Gastrocnemius medialis (tissue), 4 donors: ENCODE data around the gene CPLANE2. TPM values are rescaled to one million over a fixed set of nuclear protein-coding genes. Genes with fewer than 3 reads are reported as not detected.
A peak's percentile ranks its signal among the peaks of the same experiment; 100 is the strongest.

Experiments
- ATAC-seq, 2 donors: fragments of 150-250 bp; one replicate each; pipeline ENCODE4 v1.9.1; 2016
- DNase-seq, 2 donors: peaks; one replicate each; pipeline ENCODE4 v3.0.0-alpha.2; 2019
- H3K27ac ChIP-seq, 4 donors: fragments of 200-600 bp; sonication (generic); 1 replicate in 1 of 4; 2 replicates in 3 of 4; pipeline ENCODE4 v1.5.1; 2016 to 2018; ENCODE audit warnings: mild to moderate bottlenecking in 2 of 4, moderate library complexity in 1 of 4
- H3K27me3 ChIP-seq, 3 donors: fragments of 200-600 bp; sonication (generic) in 2 of 3; 1 replicate in 1 of 3; 2 replicates in 2 of 3; pipeline versions ENCODE4 v1.5.1 to v1.6.0; 2016 to 2019; ENCODE audit warnings: mild to moderate bottlenecking in 1 of 3, moderate library complexity in 1 of 3
- H3K36me3 ChIP-seq, 2 donors: fragments of 200-600 bp; sonication (generic) in 1 of 2; one replicate each; pipeline ENCODE4 v1.5.1; 2017 to 2018
- H3K4me1 ChIP-seq, 2 donors: fragments of 200-600 bp; sonication (generic) in 1 of 2; one replicate each; pipeline ENCODE4 v1.5.1; 2016 to 2017; ENCODE audit warnings: mild to moderate bottlenecking in 2 of 2
- H3K4me3 ChIP-seq, 4 donors: fragments of 200-600 bp; sonication (generic) in 3 of 4; 1 replicate in 1 of 4; 2 replicates in 3 of 4; pipeline ENCODE4 v1.5.1; 2016 to 2019; ENCODE audit warnings: mild to moderate bottlenecking in 2 of 4
- H3K9me3 ChIP-seq, 3 donors: fragments of 200-600 bp; sonication (generic) in 2 of 3; 1 replicate in 1 of 3; 2 replicates in 2 of 3; pipeline ENCODE4 v1.5.1; 2016 to 2019
- POLR2A ChIP-seq, 2 donors: fragments of 450-650 bp; IDR thresholded peaks; one replicate each; pipeline ENCODE4 v1.6.1; 2017; ENCODE audit warnings: antibody characterized with exemption in 2 of 2, mild to moderate bottlenecking in 2 of 2, moderate library complexity in 2 of 2
- in situ Hi-C, 4 donors: fragments of 200-750 bp; cut with MboI; loops; one replicate each; pipeline versions ENCODE4 v1.15.0 to v1.8.0; 2017; ENCODE audit warnings: low sequenced_read_pairs in 4 of 4
- intact Hi-C: fragments of 100-400 bp; cut with DNase I; formaldehyde crosslinking; loops from one replicate; pipeline ENCODE4 v1.15.1; 2023; ENCODE audit warnings: low total_unique reads
- total RNA-seq, 4 donors: library from RNA; depleted of rRNA; stranded (reverse); fragments of >200 nt; gene quantifications; one replicate each; pipeline versions ENCODE4 v1.1.0 to v1.2.3, GENCODE V29; 2016
- TF ChIP-seq, protein P1 (sequence below), 5 experiments: fragments of 450-650 bp in 3 of 5; fragments of 200-600 bp in 2 of 5; sonication (generic) in 2 of 5; IDR thresholded peaks in 4 of 5; conservative IDR thresholded peaks in 1 of 5; 1 replicate in 4 of 5; 2 replicates in 1 of 5; pipeline ENCODE4 v1.5.1; 2016 to 2019; ENCODE audit warnings: antibody characterized with exemption in 5 of 5, mild to moderate bottlenecking in 3 of 5, moderate library complexity in 3 of 5

CPLANE2 gene
- total RNA-seq, 4 donors from 2014 or later: 0.46 to 6.3 (median 3.1) TPM

DNA sequence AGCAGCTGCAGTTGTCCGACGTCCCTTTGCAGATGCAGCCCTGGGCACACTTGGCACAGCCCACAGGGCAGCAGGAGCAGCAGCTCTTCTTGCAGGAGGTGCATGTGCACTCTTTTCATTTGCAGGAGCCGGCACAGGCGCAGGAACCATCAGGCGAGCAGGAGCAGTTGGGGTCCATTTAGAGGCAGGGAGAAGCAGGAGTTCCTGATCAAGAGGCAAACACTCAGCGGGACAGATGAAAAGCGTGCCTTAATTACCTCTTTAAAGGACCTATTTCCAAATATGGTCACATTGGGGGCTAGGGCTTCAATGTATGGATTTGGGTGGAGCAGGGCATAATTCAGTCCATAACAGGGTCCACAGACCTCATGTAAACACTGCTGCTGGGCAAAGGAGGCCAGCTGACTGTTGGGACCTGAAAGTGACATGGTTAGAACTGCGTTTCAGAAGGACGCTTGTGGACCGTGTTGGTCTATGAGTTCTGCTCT, 4.3 kb upstream of the CPLANE2 start:
- Histone ChIP-seq H3K27ac (no peak overlapping the region), H3K9me3 (no peaks in the 10 kb centered on the region), H3K27me3 (no peaks in the 10 kb centered on the region), H3K4me1 (peaks cover 7 to 12% of the 10 kb centered on the region in 2 donors), H3K36me3 (no peaks in the 10 kb centered on the region), H3K4me3 (no peak overlapping the region)
- ATAC-seq (no peak), DNase-seq (no peak)
- intact Hi-C loops: loop anchor here (5.0 kb wide), 1 partner anchor 54 kb away; no protein-coding TSS in a partner anchor
- in situ Hi-C loops: loop anchor here in 2 of 4 donors (5.0 to 25.0 kb wide), 2 partner anchors 121 to 126 kb away; partner anchors contain the start of genes SZRD1 (in 2 of the 2) and FBXO42 (in 1 of the 2)
- TF ChIP-seq, protein P1, sequence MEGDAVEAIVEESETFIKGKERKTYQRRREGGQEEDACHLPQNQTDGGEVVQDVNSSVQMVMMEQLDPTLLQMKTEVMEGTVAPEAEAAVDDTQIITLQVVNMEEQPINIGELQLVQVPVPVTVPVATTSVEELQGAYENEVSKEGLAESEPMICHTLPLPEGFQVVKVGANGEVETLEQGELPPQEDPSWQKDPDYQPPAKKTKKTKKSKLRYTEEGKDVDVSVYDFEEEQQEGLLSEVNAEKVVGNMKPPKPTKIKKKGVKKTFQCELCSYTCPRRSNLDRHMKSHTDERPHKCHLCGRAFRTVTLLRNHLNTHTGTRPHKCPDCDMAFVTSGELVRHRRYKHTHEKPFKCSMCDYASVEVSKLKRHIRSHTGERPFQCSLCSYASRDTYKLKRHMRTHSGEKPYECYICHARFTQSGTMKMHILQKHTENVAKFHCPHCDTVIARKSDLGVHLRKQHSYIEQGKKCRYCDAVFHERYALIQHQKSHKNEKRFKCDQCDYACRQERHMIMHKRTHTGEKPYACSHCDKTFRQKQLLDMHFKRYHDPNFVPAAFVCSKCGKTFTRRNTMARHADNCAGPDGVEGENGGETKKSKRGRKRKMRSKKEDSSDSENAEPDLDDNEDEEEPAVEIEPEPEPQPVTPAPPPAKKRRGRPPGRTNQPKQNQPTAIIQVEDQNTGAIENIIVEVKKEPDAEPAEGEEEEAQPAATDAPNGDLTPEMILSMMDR (IDR thresholded peaks at IDR 0.05 in 4 of 5, conservative IDR thresholded peaks at IDR 0.05 in 1 of 5): no peak
- no peak for TF ChIP-seq POLR2A (IDR thresholded peaks at IDR 0.05)

DNA sequence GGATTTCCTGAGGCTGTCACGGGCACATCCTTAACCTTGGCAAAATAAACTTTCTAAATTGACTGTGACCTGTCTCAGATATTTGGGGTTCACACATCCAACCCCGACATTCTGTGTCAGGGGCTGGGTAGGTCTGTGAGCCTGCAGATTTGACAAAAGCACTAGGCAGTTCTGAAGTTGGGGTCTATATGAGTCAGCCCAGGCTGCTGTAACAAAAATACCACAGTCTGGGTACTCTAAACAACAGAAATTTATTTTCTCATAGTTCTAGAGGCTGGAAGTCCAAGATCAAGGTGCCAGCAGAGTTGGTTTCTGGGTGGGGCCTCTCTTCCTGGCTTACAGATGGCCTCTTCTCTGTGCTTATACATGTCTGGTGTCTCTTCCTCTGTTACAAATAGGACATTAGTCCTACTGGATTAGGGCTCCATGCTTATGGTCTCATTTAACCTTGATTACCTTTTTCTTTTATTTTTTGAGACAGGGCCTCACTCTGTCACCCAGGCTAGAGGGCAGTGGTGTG, 3.0 kb upstream of the CPLANE2 start:
- intact Hi-C loops: loop anchor here (5.0 kb wide), 2 partner anchors 53 to 112 kb away; partner anchors contain the start of gene FBXO42
- in situ Hi-C loops: loop anchor here in 3 of 4 donors (5.0 to 25.0 kb wide), 3 partner anchors 115 to 127 kb away; partner anchors contain the start of genes FBXO42 (in 2 of the 3) and SZRD1 (in 2 of the 3)
- ATAC-seq (no peak), DNase-seq (no peak)
- H3K36me3 ChIP-seq: no peaks in the 10 kb centered on the region
- H3K27me3 ChIP-seq: no peaks in the 10 kb centered on the region
- TF ChIP-seq POLR2A (IDR thresholded peaks at IDR 0.05): no peak
- TF ChIP-seq, protein P1 (IDR thresholded peaks at IDR 0.05 in 4 of 5, conservative IDR thresholded peaks at IDR 0.05 in 1 of 5): no peak
- H3K4me1 ChIP-seq: peaks cover 11 to 18% of the 10 kb centered on the region in 2 donors
- H3K9me3 ChIP-seq: no peaks in the 10 kb centered on the region
- no peak overlapping the region for H3K4me3 ChIP-seq
- H3K27ac ChIP-seq: no peak overlapping the region

DNA sequence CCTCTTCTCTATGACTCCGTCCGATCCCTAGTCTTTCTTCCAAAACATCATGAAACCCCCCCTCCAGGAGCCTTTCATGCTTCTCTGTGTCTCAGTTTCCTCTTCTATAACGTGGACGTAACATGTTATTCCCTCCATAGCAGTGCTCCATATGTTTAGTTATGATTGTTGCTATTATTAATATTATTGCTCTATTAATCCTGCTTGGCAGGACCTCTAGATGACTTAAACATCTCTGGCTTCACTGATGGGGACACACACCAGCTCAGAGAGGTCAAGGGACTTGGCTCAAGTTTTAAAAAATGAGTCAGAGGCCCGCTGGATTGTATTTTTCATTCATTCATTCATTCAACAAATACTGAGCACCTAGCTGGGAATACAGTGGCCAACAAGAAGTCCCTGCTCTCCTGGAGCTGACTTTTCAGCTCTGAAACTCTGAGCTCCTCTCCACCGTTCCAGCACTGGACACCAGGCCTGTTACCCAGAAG, 404 bp upstream of the CPLANE2 start:
- no peaks in the 10 kb centered on the region for H3K9me3 ChIP-seq
- peak overlapping the region; percentile 69 to 78 (median 74) for H3K4me3 ChIP-seq
- no peaks in the 10 kb centered on the region for H3K27me3 ChIP-seq
- H3K4me1 ChIP-seq: peaks cover 11 to 12% of the 10 kb centered on the region in 2 donors
- intact Hi-C loops: loop anchor here (1.0 to 5.0 kb wide), 3 partner anchors 20 to 131 kb away; partner anchors contain the start of gene FBXO42
- ATAC-seq: peak in 1 of 2 donors; percentile 0
- TF ChIP-seq, protein P1 (IDR thresholded peaks at IDR 0.05 in 4 of 5, conservative IDR thresholded peaks at IDR 0.05 in 1 of 5): no peak
- TF ChIP-seq POLR2A (IDR thresholded peaks at IDR 0.05): no peak
- H3K27ac ChIP-seq: peak overlapping the region; percentile 76 to 90 (median 80)
- peaks cover 0 to 3% of the 10 kb centered on the region in 2 donors for H3K36me3 ChIP-seq
- no peak for DNase-seq
- in situ Hi-C loops: loop anchor here in 2 of 4 donors (10.0 to 25.0 kb wide), 2 partner anchors 117 to 125 kb away; partner anchors contain the start of genes FBXO42 (in 2 of the 2) and SZRD1 (in 1 of the 2)

DNA sequence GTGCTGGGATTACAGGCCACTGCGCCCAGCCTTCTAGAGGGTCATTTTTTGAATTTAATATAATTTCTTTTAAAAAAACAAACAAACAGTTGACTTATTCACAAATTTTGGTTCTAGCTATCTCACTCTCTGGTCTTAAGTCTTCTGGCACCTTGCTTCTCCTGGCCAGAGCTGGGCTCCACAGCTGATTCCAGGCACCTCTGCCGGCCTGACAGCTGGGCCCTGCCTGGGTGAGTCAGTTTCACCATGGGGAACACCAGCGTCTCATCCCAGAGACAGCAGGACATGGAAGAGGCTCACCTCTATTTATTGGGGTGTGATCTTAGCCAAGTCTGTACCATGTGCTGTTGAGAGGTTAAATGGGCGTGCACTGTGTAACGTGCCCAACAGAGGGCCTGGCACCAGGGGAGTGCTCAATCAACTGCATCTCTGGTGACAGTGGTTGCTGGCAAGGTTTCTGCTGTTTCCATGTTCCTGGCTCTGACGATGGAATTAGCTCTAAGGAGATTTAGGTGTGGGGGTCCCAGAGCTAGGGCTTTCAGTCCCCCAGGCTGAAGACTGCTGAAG, 956 bp downstream of the CPLANE2 start:
- ATAC-seq (peak; percentile 37 to 50), DNase-seq (peak; percentile 15 to 37)
- intact Hi-C loops (loop anchor here (2.0 to 5.0 kb wide), 2 partner anchors 116 to 133 kb away; partner anchors contain the start of gene FBXO42), in situ Hi-C loops (loop anchor here in 2 of 4 donors (10.0 to 25.0 kb wide), 2 partner anchors 119 to 126 kb away; partner anchors contain the start of genes FBXO42 (in 2 of the 2) and SZRD1 (in 1 of the 2))
- no peaks in the 10 kb centered on the region for H3K27me3 ChIP-seq
- peaks cover 0 to 4% of the 10 kb centered on the region in 2 donors for H3K36me3 ChIP-seq
- TF ChIP-seq POLR2A (IDR thresholded peaks at IDR 0.05): no peak
- TF ChIP-seq, protein P1 (IDR thresholded peaks at IDR 0.05 in 4 of 5, conservative IDR thresholded peaks at IDR 0.05 in 1 of 5): peak in 4 of 5 experiments; percentile 28 to 48 (median 32)
- no peaks in the 10 kb centered on the region for H3K9me3 ChIP-seq
- H3K4me1 ChIP-seq: peaks cover 11 to 12% of the 10 kb centered on the region in 2 donors
- peak overlapping the region; percentile 69 to 78 (median 74) for H3K4me3 ChIP-seq
- peak overlapping the region; percentile 76 to 90 (median 80) for H3K27ac ChIP-seq
